ENCODE data around the gene ISOC2.
A peak's percentile ranks its signal among the peaks of the same experiment; 100 is the strongest.

The ISOC2 gene

GRCh38 chr19:55484593-55485438 lies 23.4 kb upstream of the ISOC2 start, which contains the start of gene NAT14:
Gene NAT14 (plus strand): TSS chr19:55485188. CDS start chr19:55485709, 521 bp downstream.
- H3F3A ChIP-seq (ENCODE audit: insufficient read depth, low read length): no peaks in the 10 kb centered on the region
- H3K4me3 ChIP-seq (ENCODE audit: low read depth, low read length, poor library complexity, severe bottlenecking): peak within 1 kb of the TSS; percentile 66
- no peaks in the 10 kb centered on the region for H4K20me1 ChIP-seq (ENCODE audit: insufficient read depth, low read length)
- H3K27me3 ChIP-seq (ENCODE audit: insufficient read depth, low read length): no peaks in the 10 kb centered on the region
- H3K4me2 ChIP-seq (ENCODE audit: low read length): peak within 1 kb of the TSS; percentile 81
- no peaks in the 10 kb centered on the region; the same call in 1 of the 2 replicates for H3K36me3 ChIP-seq (ENCODE audit: insufficient read depth, low read length)
- H3K79me2 ChIP-seq (ENCODE audit: insufficient read depth, low read length): no peaks in the 10 kb centered on the region
- TF ChIP-seq EZH2 (IDR thresholded peaks at IDR 0.05; ENCODE audit: borderline replicate concordance, low read length): no peak
- no peak for TF ChIP-seq CTCF (IDR thresholded peaks at IDR 0.05; ENCODE audit: low read length)
- H2AFZ ChIP-seq (ENCODE audit: low read length): no peak within 1 kb of the TSS
- peaks cover 18% of the 10 kb centered on the region for H3K4me1 ChIP-seq (ENCODE audit: insufficient read depth, low read length, severe bottlenecking)
- peak within 1 kb of the TSS; percentile 71 for H3K9ac ChIP-seq (ENCODE audit: low read length)
- no peaks in the 10 kb centered on the region for H3K9me2 ChIP-seq (ENCODE audit: low read depth, low read length)
- H3K27ac ChIP-seq (ENCODE audit: low read depth, low read length, poor library complexity, severe bottlenecking): no peak within 1 kb of the TSS
- H3K9me3 ChIP-seq (ENCODE audit: low read length): no peaks in the 10 kb centered on the region

GRCh38 chr19:55483706-55484592 lies 22.5 kb upstream of the ISOC2 start:
- H3K36me3 ChIP-seq (ENCODE audit: insufficient read depth, low read length): no peaks in the 10 kb centered on the region; the same call in 1 of the 2 replicates
- H3K27me3 ChIP-seq (ENCODE audit: insufficient read depth, low read length): no peaks in the 10 kb centered on the region
- H3F3A ChIP-seq (ENCODE audit: insufficient read depth, low read length): no peaks in the 10 kb centered on the region
- H3K4me1 ChIP-seq (ENCODE audit: insufficient read depth, low read length, severe bottlenecking): peaks cover 18% of the 10 kb centered on the region
- peak overlapping the region; percentile 81 for H3K4me2 ChIP-seq (ENCODE audit: low read length)
- no peak overlapping the region for H3K27ac ChIP-seq (ENCODE audit: low read depth, low read length, poor library complexity, severe bottlenecking)
- H3K79me2 ChIP-seq (ENCODE audit: insufficient read depth, low read length): no peaks in the 10 kb centered on the region
- no peaks in the 10 kb centered on the region for H4K20me1 ChIP-seq (ENCODE audit: insufficient read depth, low read length)
- H3K4me3 ChIP-seq (ENCODE audit: low read depth, low read length, poor library complexity, severe bottlenecking): peak overlapping the region; percentile 66
- H3K9ac ChIP-seq (ENCODE audit: low read length): peak overlapping the region; percentile 71; the same call in 1 of the 2 replicates
- H2AFZ ChIP-seq (ENCODE audit: low read length): no peak overlapping the region
- no peaks in the 10 kb centered on the region for H3K9me3 ChIP-seq (ENCODE audit: low read length)
- TF ChIP-seq EZH2 (IDR thresholded peaks at IDR 0.05; ENCODE audit: borderline replicate concordance, low read length): no peak
- no peak for TF ChIP-seq CTCF (IDR thresholded peaks at IDR 0.05; ENCODE audit: low read length)
- no peaks in the 10 kb centered on the region for H3K9me2 ChIP-seq (ENCODE audit: low read depth, low read length)

GRCh38 chr19:55482967-55483705 lies 21.7 kb upstream of the ISOC2 start:
- Histone ChIP-seq H3K27ac (ENCODE audit: low read depth, low read length, poor library complexity, severe bottlenecking) (no peak overlapping the region), H2AFZ (ENCODE audit: low read length) (no peak overlapping the region), H3K4me1 (ENCODE audit: insufficient read depth, low read length, severe bottlenecking) (peaks cover 20% of the 10 kb centered on the region), H3K9me2 (ENCODE audit: low read depth, low read length) (no peaks in the 10 kb centered on the region), H3K4me2 (ENCODE audit: low read length) (no peak overlapping the region), H3K36me3 (ENCODE audit: insufficient read depth, low read length) (no peaks in the 10 kb centered on the region; the same call in 1 of the 2 replicates), H3K79me2 (ENCODE audit: insufficient read depth, low read length) (no peaks in the 10 kb centered on the region), H3K4me3 (ENCODE audit: low read depth, low read length, poor library complexity, severe bottlenecking) (no peak overlapping the region), H3K27me3 (ENCODE audit: insufficient read depth, low read length) (no peaks in the 10 kb centered on the region), H3K9ac (ENCODE audit: low read length) (no peak overlapping the region), H4K20me1 (ENCODE audit: insufficient read depth, low read length) (no peaks in the 10 kb centered on the region), H3F3A (ENCODE audit: insufficient read depth, low read length) (no peaks in the 10 kb centered on the region), H3K9me3 (ENCODE audit: low read length) (no peaks in the 10 kb centered on the region)
- TF ChIP-seq CTCF (IDR thresholded peaks at IDR 0.05; ENCODE audit: low read length) (no peak), EZH2 (IDR thresholded peaks at IDR 0.05; ENCODE audit: borderline replicate concordance, low read length) (no peak)

All from OCI-LY1 (cell line).